ENCODE results near the gene CFLAR. TPM values are rescaled to one million over a fixed set of nuclear protein-coding genes. Genes with fewer than 3 reads are reported as not detected.

The CFLAR gene
- total RNA-seq, 1 experiment from 2014 or later, result 7.6 TPM

- H3K36me3 Mint-ChIP-seq (ENCODE audit: insufficient read depth in 1 of 3, low read depth in 3 of 3), result no peaks in the 10 kb centered on the region
- no peak overlapping the region for H2BK12ac ChIP-seq (ENCODE audit: insufficient read length, low read depth, low read length)
- WGBS (ENCODE audit: extremely low coverage, insufficient read length, low lambda C conversion rate), result no CpG with 5 or more reads among the region's 2 CpGs
Observed at GRCh38 chr2:201107624-201108023, 8.3 kb upstream of the CFLAR start.

More at GRCh38 chr2:201107624-201108023, 8.3 kb upstream of the CFLAR start:
- Histone ChIP-seq H3K79me2 (ENCODE audit: insufficient read depth, low read length) (no peaks in the 10 kb centered on the region), H3K14ac (ENCODE audit: insufficient read depth, low read length) (no peak overlapping the region), H2BK5ac (ENCODE audit: insufficient read length, low read length) (no peak overlapping the region), H3K23ac (ENCODE audit: insufficient read length, low read depth, low read length) (no peak overlapping the region), H3K27ac (ENCODE audit: insufficient read length, low read depth, low read length) (no peak overlapping the region), H2BK20ac (ENCODE audit: low read depth, low read length, poor library complexity, severe bottlenecking) (no peak overlapping the region), H2AFZ (ENCODE audit: low read length) (no peak overlapping the region), H3K23me2 (ENCODE audit: insufficient read length, low read depth, low read length, poor library complexity, severe bottlenecking) (no peaks in the 10 kb centered on the region), H2BK120ac (ENCODE audit: low read depth, low read length, poor library complexity, severe bottlenecking) (no peak overlapping the region), H3K4me2 (ENCODE audit: insufficient read depth, insufficient read length, low read length) (no peak overlapping the region), H3K9me3 (ENCODE audit: control insufficient read depth, low read depth, low read length) (no peaks in the 10 kb centered on the region), H3K4ac (ENCODE audit: low read depth, low read length) (no peak overlapping the region), H3K79me1 (ENCODE audit: insufficient read depth, low read depth, low read length, poor library complexity, severe bottlenecking) (no peaks in the 10 kb centered on the region), H3K27me3 (ENCODE audit: insufficient read depth, low read length) (no peaks in the 10 kb centered on the region), H2AK5ac (ENCODE audit: insufficient read length, low read length) (no peak overlapping the region), H3K4me1 (ENCODE audit: insufficient read depth, low read length) (no peaks in the 10 kb centered on the region), H3K56ac (ENCODE audit: insufficient read length, low read depth, low read length) (no peak overlapping the region), H2BK15ac (ENCODE audit: low read depth, low read length) (no peak overlapping the region), H3T11ph (ENCODE audit: low read length) (no peak overlapping the region), H3K18ac (ENCODE audit: insufficient read length, low read depth, low read length) (no peak overlapping the region), H4K91ac (ENCODE audit: insufficient read length, low read depth, low read length) (no peak overlapping the region), H3K9ac (ENCODE audit: extremely low read depth, insufficient read length, low read length) (no peak overlapping the region), H4K5ac (ENCODE audit: insufficient read length, low read depth, low read length) (no peak overlapping the region), H4K20me1 (ENCODE audit: control insufficient read depth, insufficient read depth, insufficient read length) (no peaks in the 10 kb centered on the region), H4K8ac (replicated peaks; ENCODE audit: insufficient read length, low read depth, low read length) (no peak overlapping the region)
- no peaks in the 10 kb centered on the region for H3K9me3 Mint-ChIP-seq
- H3K4me1 Mint-ChIP-seq, result peaks cover 4% of the 10 kb centered on the region in 2 experiments; a peak in 3 of 4 replicates
- H3K27ac Mint-ChIP-seq, result no peak overlapping the region
- TF ChIP-seq, protein P1, sequence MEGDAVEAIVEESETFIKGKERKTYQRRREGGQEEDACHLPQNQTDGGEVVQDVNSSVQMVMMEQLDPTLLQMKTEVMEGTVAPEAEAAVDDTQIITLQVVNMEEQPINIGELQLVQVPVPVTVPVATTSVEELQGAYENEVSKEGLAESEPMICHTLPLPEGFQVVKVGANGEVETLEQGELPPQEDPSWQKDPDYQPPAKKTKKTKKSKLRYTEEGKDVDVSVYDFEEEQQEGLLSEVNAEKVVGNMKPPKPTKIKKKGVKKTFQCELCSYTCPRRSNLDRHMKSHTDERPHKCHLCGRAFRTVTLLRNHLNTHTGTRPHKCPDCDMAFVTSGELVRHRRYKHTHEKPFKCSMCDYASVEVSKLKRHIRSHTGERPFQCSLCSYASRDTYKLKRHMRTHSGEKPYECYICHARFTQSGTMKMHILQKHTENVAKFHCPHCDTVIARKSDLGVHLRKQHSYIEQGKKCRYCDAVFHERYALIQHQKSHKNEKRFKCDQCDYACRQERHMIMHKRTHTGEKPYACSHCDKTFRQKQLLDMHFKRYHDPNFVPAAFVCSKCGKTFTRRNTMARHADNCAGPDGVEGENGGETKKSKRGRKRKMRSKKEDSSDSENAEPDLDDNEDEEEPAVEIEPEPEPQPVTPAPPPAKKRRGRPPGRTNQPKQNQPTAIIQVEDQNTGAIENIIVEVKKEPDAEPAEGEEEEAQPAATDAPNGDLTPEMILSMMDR (conservative IDR thresholded peaks at IDR 0.05), result no peak
- H3K4me3 Mint-ChIP-seq, result no peak overlapping the region
- DNase-seq, result no peak
- H3K27me3 Mint-ChIP-seq (ENCODE audit: low read depth), result no peaks in the 10 kb centered on the region

Data from H9 (cell line).